Activated naive CD8-positive, alpha-beta T cell treated with anti-CD3 and anti-CD28 coated beads for 36 hours (primary cell): ENCODE data around the gene RPL35A. TPM values are rescaled to one million over a fixed set of nuclear protein-coding genes. Genes with fewer than 3 reads are reported as not detected.
"Not testable (repeated sequence)": the region's sequence is repeated elsewhere in the genome, so short reads cannot be mapped to it uniquely, and the experiment has no call there.

Experiments
- DNase-seq: peaks from one replicate; pipeline ENCODE4 v3.0.0; 2021
- H3K27ac Mint-ChIP-seq: one replicate; pipeline ENCODE4 v1.8.0; 2022; ENCODE audit warnings: mild to moderate bottlenecking, moderate library complexity, mixed read lengths
- H3K27me3 Mint-ChIP-seq: one replicate; pipeline ENCODE4 v1.8.0; 2022; ENCODE audit warnings: mild to moderate bottlenecking, mixed read lengths
- H3K36me3 Mint-ChIP-seq: one replicate; pipeline ENCODE4 v1.8.0; 2021; ENCODE audit warnings: mild to moderate bottlenecking, mixed read lengths
- H3K4me1 Mint-ChIP-seq: one replicate; pipeline ENCODE4 v1.8.0; 2021; ENCODE audit warnings: mixed read lengths
- H3K4me3 Mint-ChIP-seq: one replicate; pipeline ENCODE4 v1.8.0; 2022; ENCODE audit warnings: mild to moderate bottlenecking, moderate library complexity, mixed read lengths
- H3K9me3 Mint-ChIP-seq: one replicate; pipeline ENCODE4 v1.8.0; 2022; ENCODE audit warnings: mixed read lengths
- total RNA-seq, 2 experiments: library from RNA; stranded (reverse); gene quantifications; one replicate each; pipeline ENCODE4 v1.2.3, GENCODE V29; 2021

Gene RPL35A
- total RNA-seq, 2 experiments from 2014 or later = 1,619 to 1,626 TPM

- Mint-ChIP-seq H3K36me3 (peaks cover 30% of the 10 kb centered on the region), H3K9me3 (no peaks in the 10 kb centered on the region)
- peak; percentile 72 for DNase-seq
Observed at GRCh38 chr3:197960694-197961581, 10.9 kb downstream of the RPL35A start.

GRCh38 chr3:197961582-197961945, 11.6 kb downstream of the RPL35A start:
- H3K4me3 Mint-ChIP-seq = peak overlapping the region; percentile 94
- no peak for DNase-seq
- H3K9me3 Mint-ChIP-seq = peaks cover 2% of the 10 kb centered on the region
- H3K27ac Mint-ChIP-seq = peak overlapping the region; percentile 99
- peaks cover 56% of the 10 kb centered on the region for H3K4me1 Mint-ChIP-seq
- peaks cover 31% of the 10 kb centered on the region for H3K36me3 Mint-ChIP-seq
- no peaks in the 10 kb centered on the region for H3K27me3 Mint-ChIP-seq

More at GRCh38 chr3:197960694-197961581, 10.9 kb downstream of the RPL35A start:
- H3K4me1 Mint-ChIP-seq = peaks cover 58% of the 10 kb centered on the region
- H3K27ac Mint-ChIP-seq = peak overlapping the region; percentile 99
- H3K27me3 Mint-ChIP-seq = no peaks in the 10 kb centered on the region
- H3K4me3 Mint-ChIP-seq = peak overlapping the region; percentile 94

GRCh38 chr3:197963019-197963637, 13.1 kb downstream of the RPL35A start:
- no peak for DNase-seq
- Mint-ChIP-seq H3K27me3 (no peaks in the 10 kb centered on the region), H3K36me3 (peaks cover 29% of the 10 kb centered on the region), H3K4me1 (peaks cover 44% of the 10 kb centered on the region), H3K9me3 (peaks cover 11% of the 10 kb centered on the region), H3K4me3 (no peak overlapping the region), H3K27ac (no peak overlapping the region)

DNA sequence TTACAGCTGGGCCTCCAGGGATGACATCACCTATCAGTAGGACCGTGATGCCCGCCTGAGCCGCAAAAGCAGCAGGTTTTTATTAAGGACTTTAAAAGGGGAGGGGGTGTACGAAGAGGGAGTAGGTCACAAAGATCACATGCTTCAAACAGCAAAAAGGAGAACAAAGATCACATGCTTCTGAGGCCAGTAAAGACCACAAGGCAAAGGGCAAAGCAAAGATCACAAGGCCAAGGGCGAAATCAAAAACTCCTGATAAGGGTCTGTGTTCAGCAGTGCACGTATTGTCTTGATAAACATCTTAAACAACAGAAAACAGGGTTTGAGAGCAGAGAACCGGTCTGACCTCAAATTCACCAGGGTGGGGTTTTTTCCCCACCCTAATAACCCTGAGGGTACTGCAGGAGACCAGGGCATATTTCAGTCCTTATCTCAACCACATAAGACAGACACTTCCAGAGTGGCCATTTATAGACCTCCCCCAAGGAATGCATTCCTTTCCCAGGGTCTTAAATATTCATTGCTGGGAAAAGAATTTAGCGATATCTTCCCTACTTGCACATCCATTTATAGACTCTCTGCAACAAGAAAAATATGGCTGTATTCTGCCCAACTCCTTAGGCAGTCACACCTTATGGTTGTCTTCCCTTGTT, 17.5 kb downstream of the RPL35A start:
- H3K27ac Mint-ChIP-seq, DNase-seq, H3K4me3 Mint-ChIP-seq, H3K27me3 Mint-ChIP-seq: not testable (repeated sequence)
- H3K36me3 Mint-ChIP-seq = peaks cover 31% of the 10 kb centered on the region
- H3K4me1 Mint-ChIP-seq = peaks cover 15% of the 10 kb centered on the region
- peaks cover 12% of the 10 kb centered on the region for H3K9me3 Mint-ChIP-seq

DNA sequence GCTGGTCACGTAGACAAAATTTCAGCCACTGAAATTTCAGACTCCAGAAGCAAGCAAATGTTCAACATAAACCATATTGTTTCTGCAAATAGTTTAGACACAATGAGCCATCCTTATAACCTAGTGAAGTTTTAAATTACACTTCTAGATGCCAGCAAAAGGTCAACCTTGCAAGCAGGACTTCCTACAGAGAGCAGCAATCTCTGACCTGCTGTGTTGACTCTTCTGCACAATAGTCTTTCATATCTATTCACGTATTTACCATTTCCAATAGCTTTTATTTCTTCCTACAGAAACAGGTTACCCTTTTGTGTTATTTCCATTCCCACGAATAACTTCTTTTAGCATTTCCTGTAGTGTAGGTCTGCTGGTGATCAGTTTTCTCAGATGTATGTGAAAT, 20.6 kb downstream of the RPL35A start:
- Mint-ChIP-seq H3K27me3 (no peaks in the 10 kb centered on the region), H3K4me1 (peaks cover 10% of the 10 kb centered on the region), H3K36me3 (peaks cover 37% of the 10 kb centered on the region), H3K9me3 (peaks cover 12% of the 10 kb centered on the region), H3K27ac (no peak overlapping the region), H3K4me3 (no peak overlapping the region)
- no peak for DNase-seq

DNA sequence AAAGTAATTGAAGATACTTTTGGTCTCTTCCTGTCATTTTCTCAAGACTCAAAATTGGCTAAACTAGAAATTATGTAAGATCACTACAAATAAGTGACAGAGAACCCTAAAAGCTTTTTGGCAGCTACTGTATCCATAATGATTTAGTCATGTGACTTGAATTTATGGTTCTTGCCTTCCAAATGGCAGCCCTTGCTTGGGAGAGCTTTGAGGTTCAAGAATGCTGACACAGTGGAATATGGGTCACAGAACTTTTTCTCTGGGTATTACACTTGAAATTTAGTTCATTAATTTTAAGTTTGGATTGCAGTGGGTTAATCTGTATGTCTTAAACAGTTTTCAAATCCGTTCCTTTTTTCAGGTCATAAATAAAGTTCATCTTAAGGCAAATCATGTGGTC, 24.0 kb downstream of the RPL35A start:
- peaks cover 15% of the 10 kb centered on the region for H3K36me3 Mint-ChIP-seq
- no peak overlapping the region for H3K27ac Mint-ChIP-seq
- peaks cover 8% of the 10 kb centered on the region for H3K4me1 Mint-ChIP-seq
- H3K4me3 Mint-ChIP-seq = no peak overlapping the region
- no peaks in the 10 kb centered on the region for H3K27me3 Mint-ChIP-seq
- H3K9me3 Mint-ChIP-seq = no peaks in the 10 kb centered on the region
- no peak for DNase-seq

DNA sequence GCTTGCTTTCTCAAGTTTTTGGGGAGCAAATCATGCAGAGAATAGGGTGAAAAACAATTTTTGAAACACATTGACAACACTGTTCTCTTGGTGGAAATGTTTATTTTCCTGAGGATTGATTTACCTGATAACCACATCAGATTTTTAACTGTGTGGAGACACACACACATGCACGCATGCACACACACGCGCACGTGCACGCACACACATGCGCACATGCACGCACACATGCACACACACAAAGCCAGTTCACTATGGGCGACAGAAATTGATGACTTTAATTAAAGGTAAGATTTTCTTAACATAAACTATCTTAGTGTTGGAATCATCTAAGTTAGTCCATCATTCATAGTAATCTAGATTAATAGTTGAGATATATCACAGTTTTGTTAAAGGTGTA, 25.3 kb downstream of the RPL35A start:
- Mint-ChIP-seq H3K27ac (no peak overlapping the region), H3K4me3 (no peak overlapping the region), H3K9me3 (no peaks in the 10 kb centered on the region), H3K27me3 (no peaks in the 10 kb centered on the region), H3K36me3 (peaks cover 17% of the 10 kb centered on the region), H3K4me1 (peaks cover 10% of the 10 kb centered on the region)
- DNase-seq = no peak

GRCh38 chr3:197983076-197983475, 33.1 kb downstream of the RPL35A start:
- Mint-ChIP-seq H3K27ac (no peak overlapping the region), H3K27me3 (no peaks in the 10 kb centered on the region), H3K36me3 (peaks cover 9% of the 10 kb centered on the region), H3K4me3 (no peak overlapping the region), H3K4me1 (peaks cover 9% of the 10 kb centered on the region), H3K9me3 (no peaks in the 10 kb centered on the region)
- no peak for DNase-seq

GRCh38 chr3:197989651-197990050, 39.7 kb downstream of the RPL35A start:
- H3K9me3 Mint-ChIP-seq = no peaks in the 10 kb centered on the region
- H3K4me3 Mint-ChIP-seq = no peak overlapping the region
- H3K27me3 Mint-ChIP-seq = no peaks in the 10 kb centered on the region
- no peak for DNase-seq
- H3K4me1 Mint-ChIP-seq = no peaks in the 10 kb centered on the region
- no peak overlapping the region for H3K27ac Mint-ChIP-seq
- H3K36me3 Mint-ChIP-seq = peaks cover 17% of the 10 kb centered on the region

- Mint-ChIP-seq H3K4me3 (no peak overlapping the region), H3K9me3 (no peaks in the 10 kb centered on the region), H3K36me3 (peaks cover 16% of the 10 kb centered on the region), H3K27me3 (no peaks in the 10 kb centered on the region), H3K4me1 (no peaks in the 10 kb centered on the region), H3K27ac (no peak overlapping the region)
- DNase-seq = no peak
Observed at GRCh38 chr3:197994736-197995135, 44.7 kb downstream of the RPL35A start.

DNA sequence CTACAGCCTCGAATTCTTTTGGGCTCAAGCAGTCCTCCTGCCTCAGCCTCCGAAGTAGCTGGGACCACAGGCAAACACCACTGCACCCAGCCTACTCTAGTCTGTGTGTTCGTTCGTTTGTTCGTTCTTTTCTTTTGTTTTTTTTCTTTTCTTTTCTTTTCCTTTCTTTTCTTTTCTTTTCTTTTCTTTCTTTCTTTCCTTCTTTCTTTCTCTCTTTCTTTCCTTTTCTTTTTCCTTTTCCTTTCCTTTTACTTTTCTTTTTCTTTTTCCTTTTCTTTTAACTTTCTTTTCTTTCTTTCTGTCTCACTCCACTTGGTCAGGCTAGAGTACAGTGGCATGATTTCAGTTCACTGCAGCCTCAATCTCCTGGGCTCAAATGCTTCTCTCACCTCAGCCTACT, 46.9 kb downstream of the RPL35A start:
- Mint-ChIP-seq H3K27me3 (no peaks in the 10 kb centered on the region), H3K4me3 (no peak overlapping the region), H3K27ac (no peak overlapping the region), H3K9me3 (no peaks in the 10 kb centered on the region), H3K4me1 (no peaks in the 10 kb centered on the region), H3K36me3 (peaks cover 9% of the 10 kb centered on the region)
- DNase-seq = no peak

DNA sequence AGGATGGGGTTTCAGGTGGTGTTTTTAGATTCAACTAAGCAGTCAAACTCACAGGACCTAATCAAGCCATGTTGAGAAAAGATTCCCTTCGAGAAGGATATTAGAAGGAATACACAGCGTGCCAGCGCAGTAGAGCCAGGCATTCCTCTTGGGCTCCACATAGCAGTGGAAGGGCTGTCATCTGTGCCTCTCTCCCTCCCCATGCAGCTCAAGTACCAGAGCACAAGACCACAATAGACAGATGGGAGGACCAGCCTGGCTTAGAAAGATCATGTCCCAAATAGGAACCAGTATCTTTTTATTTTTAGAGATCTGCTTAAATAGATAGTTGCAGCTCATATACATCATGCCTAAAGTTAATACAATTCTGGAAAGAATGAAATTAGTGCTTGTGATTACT, 47.9 kb downstream of the RPL35A start:
- Mint-ChIP-seq H3K9me3 (no peaks in the 10 kb centered on the region), H3K4me3 (no peak overlapping the region), H3K36me3 (peaks cover 3% of the 10 kb centered on the region), H3K27me3 (no peaks in the 10 kb centered on the region), H3K4me1 (no peaks in the 10 kb centered on the region), H3K27ac (no peak overlapping the region)
- no peak for DNase-seq

Other genes with a start within 250 kb of the RPL35A start
- gene RUBCN, start 213.3 kb upstream of the RPL35A start, total RNA-seq = 10 to 100 TPM; 23.7 to 24.7 TPM
- 10 to 100 TPM; 23.2 to 25.0 TPM for gene FYTTD1, start 200.3 kb upstream of the RPL35A start, total RNA-seq
- gene LRCH3, start 158.9 kb upstream of the RPL35A start, total RNA-seq = 10 to 100 TPM; 33.6 to 34.4 TPM
- 10 to 100 TPM in 1 of 2 experiments, 1 to 10 TPM in 1; 8.1 to 10.4 TPM for gene LMLN, start 10.0 kb downstream of the RPL35A start, total RNA-seq